Measurements from ENCODE around the gene KRT74. TPM values are rescaled to one million over a fixed set of nuclear protein-coding genes. Genes with fewer than 3 reads are reported as not detected.

Gene KRT74
- total RNA-seq, result not detected

DNA sequence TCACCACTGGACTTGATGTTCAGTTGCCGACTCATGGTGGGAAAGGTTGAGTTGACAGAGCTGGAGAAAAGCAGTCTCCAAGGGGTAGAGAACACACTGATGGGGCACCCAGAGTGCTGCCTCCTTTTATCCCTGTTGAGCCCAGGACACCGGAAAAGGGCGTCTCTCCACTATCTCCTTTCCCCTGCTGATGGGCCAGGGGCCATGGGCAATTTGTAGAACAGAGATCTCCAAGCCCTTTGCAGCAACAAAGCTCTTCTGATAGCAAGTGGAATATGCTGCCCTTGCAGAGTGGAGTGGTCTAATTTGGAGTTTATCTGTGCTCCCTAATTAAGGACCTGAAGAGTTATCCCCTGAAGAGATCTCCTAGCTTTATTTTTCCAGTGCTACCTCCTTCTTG is at the start of gene KRT74:
Gene KRT74 (minus strand): TSS at position 101 of the 400 bp plus-strand sequence. CDS start 66 bp downstream, at position 35.
- no peak for DNase-seq
- Mint-ChIP-seq H3K4me3 (no peak within 1 kb of the TSS), H3K9me3 (no peaks in the 10 kb centered on the region), H3K27ac (no peak within 1 kb of the TSS), H3K36me3 (ENCODE audit: low read depth) (no peaks in the 10 kb centered on the region), H3K27me3 (peaks cover 11% of the 10 kb centered on the region), H3K4me1 (no peaks in the 10 kb centered on the region)
- ChIA-PET CTCF (interaction anchor here (1.0 kb wide), 1 partner anchor 306 kb away, joined by 3 read pairs; no protein-coding TSS in a partner anchor), POLR2A (interaction anchor here (1.4 kb wide), 1 partner anchor 28 kb away, joined by 4 read pairs; no protein-coding TSS in a partner anchor)

DNA sequence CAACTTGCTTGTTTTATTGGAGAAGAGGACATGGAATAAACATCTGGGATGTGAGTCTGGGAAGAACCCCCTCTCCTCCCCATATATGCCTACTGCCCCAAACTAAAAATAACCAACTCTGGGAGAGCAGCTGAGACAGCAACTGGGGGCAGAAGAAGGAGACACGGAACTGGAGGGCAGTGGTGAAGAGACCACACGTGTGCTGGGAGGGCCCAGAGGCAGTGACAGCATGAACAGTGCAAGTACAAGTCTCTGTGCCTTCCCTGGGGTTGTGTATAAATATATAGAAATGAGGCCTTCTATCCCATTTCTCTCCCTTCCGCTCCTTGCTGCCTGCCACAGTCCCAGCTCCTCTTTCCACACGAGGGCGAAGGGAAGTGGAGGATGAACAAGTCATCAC is 48.7 kb upstream of the KRT74 start:
- Mint-ChIP-seq H3K4me1 (no peaks in the 10 kb centered on the region), H3K36me3 (ENCODE audit: low read depth) (no peaks in the 10 kb centered on the region), H3K4me3 (no peak overlapping the region), H3K27ac (no peak overlapping the region), H3K9me3 (no peaks in the 10 kb centered on the region), H3K27me3 (peaks cover 36% of the 10 kb centered on the region)
- POLR2A ChIA-PET, result no interaction called here
- DNase-seq, result no peak
- CTCF ChIA-PET, result no interaction called here

- no peaks in the 10 kb centered on the region for H3K9me3 Mint-ChIP-seq
- no peaks in the 10 kb centered on the region for H3K36me3 Mint-ChIP-seq (ENCODE audit: low read depth)
- CTCF ChIA-PET, result interaction anchor here (1.4 kb wide), 1 partner anchor 252 kb away, joined by 3 read pairs; no protein-coding TSS in a partner anchor
- H3K27me3 Mint-ChIP-seq, result peaks cover 17% of the 10 kb centered on the region
- no peak overlapping the region for H3K4me3 Mint-ChIP-seq
- no peak for DNase-seq
- POLR2A ChIA-PET, result no interaction called here
- H3K27ac Mint-ChIP-seq, result no peak overlapping the region
- H3K4me1 Mint-ChIP-seq, result peaks cover 10% of the 10 kb centered on the region
These were observed 45.2 kb upstream of the KRT74 start for GRCh38 chr12:52618866-52619265.

DNA sequence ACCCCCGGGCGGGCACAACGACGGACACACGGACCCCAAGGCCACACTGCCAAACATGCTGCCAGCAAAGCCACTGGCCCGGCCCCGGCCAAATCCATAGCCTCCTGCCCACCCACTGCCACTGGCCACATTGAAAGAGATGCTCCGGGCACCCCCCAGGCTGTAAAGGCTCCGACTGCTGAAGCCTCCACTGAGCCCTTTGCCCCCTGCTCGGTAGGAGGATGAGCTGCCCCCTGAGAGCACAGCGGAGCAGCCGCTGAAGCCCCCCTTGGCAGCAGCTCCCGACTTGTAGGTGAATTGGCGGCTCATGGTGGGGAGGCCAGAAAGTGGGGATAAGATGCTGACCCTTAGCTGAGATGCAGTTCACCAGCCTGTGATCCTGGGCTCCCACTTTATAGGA is 44.6 kb upstream of the KRT74 start, which contains the start of gene KRT73:
Gene KRT73 (minus strand): TSS at position 344 of the 400 bp plus-strand sequence. CDS start 35 bp downstream, at position 309.
- Mint-ChIP-seq H3K4me3 (no peak within 1 kb of the TSS), H3K27me3 (peaks cover 15% of the 10 kb centered on the region), H3K36me3 (ENCODE audit: low read depth) (no peaks in the 10 kb centered on the region), H3K27ac (no peak within 1 kb of the TSS), H3K9me3 (no peaks in the 10 kb centered on the region), H3K4me1 (peaks cover 10% of the 10 kb centered on the region)
- CTCF ChIA-PET, result interaction anchor here (1.4 kb wide), 1 partner anchor 252 kb away, joined by 3 read pairs; no protein-coding TSS in a partner anchor
- peak; percentile 12 for DNase-seq
- POLR2A ChIA-PET, result no interaction called here

- Mint-ChIP-seq H3K4me3 (no peak overlapping the region), H3K27me3 (peaks cover 8% of the 10 kb centered on the region), H3K4me1 (peaks cover 10% of the 10 kb centered on the region), H3K36me3 (ENCODE audit: low read depth) (no peaks in the 10 kb centered on the region), H3K27ac (no peak overlapping the region), H3K9me3 (no peaks in the 10 kb centered on the region)
- ChIA-PET CTCF (no interaction called here), POLR2A (no interaction called here)
- no peak for DNase-seq
These were observed 43.8 kb upstream of the KRT74 start for GRCh38 chr12:52617403-52617785.

GRCh38 chr12:52616680-52617402 is 43.2 kb upstream of the KRT74 start:
- Mint-ChIP-seq H3K4me3 (no peak overlapping the region), H3K9me3 (no peaks in the 10 kb centered on the region), H3K4me1 (peaks cover 10% of the 10 kb centered on the region), H3K36me3 (ENCODE audit: low read depth) (no peaks in the 10 kb centered on the region), H3K27ac (no peak overlapping the region), H3K27me3 (peaks cover 8% of the 10 kb centered on the region)
- CTCF ChIA-PET, result no interaction called here
- POLR2A ChIA-PET, result no interaction called here
- DNase-seq, result no peak

DNA sequence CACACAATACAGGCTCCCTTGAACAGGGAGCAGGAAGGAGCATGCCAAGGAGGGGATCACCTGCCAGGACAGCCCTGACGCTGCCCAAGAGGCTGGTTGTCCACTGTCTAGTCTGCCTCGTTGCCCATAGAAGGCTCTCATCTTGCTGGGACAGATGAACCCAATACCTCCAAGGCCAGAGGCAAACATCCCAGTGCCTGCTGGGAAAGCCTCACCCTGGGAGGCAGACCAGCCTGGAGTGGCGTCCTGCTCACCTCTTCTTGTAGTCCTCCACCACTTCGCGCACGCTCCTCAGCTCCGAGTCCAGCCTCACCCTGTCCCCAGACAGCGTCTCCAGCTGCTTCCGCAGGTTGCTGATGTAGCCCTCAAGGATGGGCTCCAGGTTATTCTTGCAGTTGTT is 42.3 kb upstream of the KRT74 start:
- Mint-ChIP-seq H3K27ac (no peak overlapping the region), H3K4me3 (no peak overlapping the region), H3K9me3 (no peaks in the 10 kb centered on the region), H3K4me1 (peaks cover 15% of the 10 kb centered on the region), H3K36me3 (ENCODE audit: low read depth) (no peaks in the 10 kb centered on the region), H3K27me3 (peaks cover 9% of the 10 kb centered on the region)
- ChIA-PET CTCF (no interaction called here), POLR2A (no interaction called here)
- DNase-seq, result peak; percentile 11

DNA sequence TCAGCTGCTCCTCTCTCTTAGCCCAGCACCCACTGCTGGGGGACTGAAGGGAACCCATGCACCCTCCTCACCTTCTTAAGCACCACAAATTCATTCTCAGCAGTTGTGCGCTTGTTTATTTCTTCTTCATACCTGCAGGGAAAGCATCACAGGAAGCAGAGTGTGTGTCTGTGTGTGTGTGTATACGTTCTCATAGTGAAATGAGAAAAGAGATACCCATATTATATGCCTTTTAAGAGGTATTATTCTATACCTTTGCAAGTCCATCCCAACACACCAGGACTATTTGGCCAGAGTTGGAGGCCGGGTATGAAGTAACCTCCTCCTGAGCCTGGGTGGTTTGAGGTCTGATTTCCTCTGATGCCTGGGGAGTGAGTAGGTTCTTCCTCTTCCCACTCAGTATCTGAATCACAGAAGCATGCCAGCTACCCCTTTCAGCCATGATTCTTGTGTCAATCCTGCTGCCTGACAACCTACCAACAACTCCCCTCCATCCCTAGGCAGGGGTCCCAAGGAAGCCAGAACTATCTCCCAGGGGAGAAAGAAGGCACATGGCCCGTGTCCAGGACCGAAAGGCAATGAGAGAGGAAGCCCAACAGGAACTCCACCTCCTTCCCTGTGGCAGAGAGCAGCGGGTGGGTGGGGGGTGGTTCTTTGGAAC is 41.7 kb upstream of the KRT74 start:
- H3K9me3 Mint-ChIP-seq, result no peaks in the 10 kb centered on the region
- H3K36me3 Mint-ChIP-seq (ENCODE audit: low read depth), result no peaks in the 10 kb centered on the region
- H3K4me1 Mint-ChIP-seq, result peaks cover 20% of the 10 kb centered on the region
- ChIA-PET POLR2A (interaction anchor here (1.3 kb wide), 1 partner anchor 64 kb away, joined by 4 read pairs; no protein-coding TSS in a partner anchor), CTCF (no interaction called here)
- H3K27ac Mint-ChIP-seq, result no peak overlapping the region
- peaks cover 5% of the 10 kb centered on the region for H3K27me3 Mint-ChIP-seq
- peak; percentile 11 for DNase-seq
- no peak overlapping the region for H3K4me3 Mint-ChIP-seq

DNA sequence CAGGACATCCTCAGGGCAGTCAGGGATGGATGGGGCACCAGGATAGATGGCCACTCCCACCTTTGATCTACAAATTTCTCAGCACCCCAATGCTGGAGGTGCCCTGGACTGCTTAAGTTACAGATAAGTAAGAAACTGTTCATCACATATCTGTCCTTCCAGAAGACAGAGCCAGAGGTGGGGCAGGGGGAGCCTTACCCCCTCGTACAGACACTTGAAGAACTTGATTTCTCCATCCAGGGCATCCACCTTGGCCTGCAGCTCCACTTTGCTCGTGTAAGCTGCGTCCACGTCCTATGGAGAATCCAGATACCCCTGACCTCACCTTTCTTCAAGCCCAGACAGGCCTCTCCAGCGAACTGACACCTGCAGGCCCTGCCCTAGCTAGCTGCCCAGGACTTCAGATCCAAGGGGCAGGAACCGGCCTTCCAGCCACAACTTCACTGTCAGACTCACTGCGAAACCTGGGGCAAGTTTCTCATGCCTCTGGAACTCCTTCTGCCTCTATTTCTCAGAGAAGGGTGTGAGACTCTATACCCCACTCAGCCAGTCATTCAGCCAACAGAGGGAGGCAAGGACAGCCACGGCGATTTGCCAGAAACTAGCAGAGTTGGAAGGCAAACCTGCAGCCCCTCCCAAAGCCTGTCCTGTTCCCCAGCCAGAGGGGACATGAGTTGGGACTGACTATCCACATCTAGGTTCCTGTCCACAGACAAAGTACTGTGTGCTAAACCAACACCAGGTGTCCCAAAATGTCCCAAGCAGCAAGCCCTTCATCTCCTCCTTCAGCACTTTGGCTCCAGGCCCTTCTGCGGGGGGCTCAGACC is 41.0 kb upstream of the KRT74 start:
- H3K27ac Mint-ChIP-seq, result no peak overlapping the region
- no peak overlapping the region for H3K4me3 Mint-ChIP-seq
- no peaks in the 10 kb centered on the region for H3K36me3 Mint-ChIP-seq (ENCODE audit: low read depth)
- peak; percentile 13 for DNase-seq
- ChIA-PET POLR2A (interaction anchor here (1.3 kb wide), 1 partner anchor 65 kb away, joined by 4 read pairs; no protein-coding TSS in a partner anchor), CTCF (no interaction called here)
- peaks cover 5% of the 10 kb centered on the region for H3K27me3 Mint-ChIP-seq
- no peaks in the 10 kb centered on the region for H3K9me3 Mint-ChIP-seq
- H3K4me1 Mint-ChIP-seq, result peaks cover 24% of the 10 kb centered on the region

DNA sequence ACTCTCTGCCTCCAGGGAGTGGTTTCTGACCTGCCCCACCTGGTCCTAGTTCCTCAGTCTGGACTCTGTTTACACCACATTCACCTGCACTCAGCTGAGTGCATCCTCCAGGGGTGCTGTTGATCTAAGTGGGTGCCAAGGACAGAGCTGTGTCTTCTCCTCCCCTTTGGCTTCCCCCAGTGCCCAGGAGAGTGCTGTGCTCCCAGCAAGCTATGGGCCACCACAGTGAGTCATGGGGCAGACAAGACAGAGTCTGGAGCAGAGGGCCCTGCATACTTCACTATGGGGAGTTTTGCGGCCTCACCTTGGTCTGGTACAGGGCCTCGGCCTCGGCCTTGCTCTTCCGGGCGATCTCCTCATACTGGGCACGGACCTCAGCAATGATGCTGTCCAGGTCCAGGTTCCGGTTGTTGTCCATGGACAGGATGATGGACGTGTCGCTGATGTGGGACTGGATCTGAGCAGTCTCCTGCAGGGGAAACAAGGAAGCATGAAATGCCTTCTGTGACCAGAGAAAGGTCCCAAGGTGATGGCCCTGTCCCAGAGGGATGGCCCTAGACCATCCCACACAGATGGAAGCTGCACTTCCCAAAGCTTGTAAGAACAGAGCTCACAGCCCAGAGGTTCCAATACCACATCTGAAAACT is 39.9 kb upstream of the KRT74 start:
- H3K27ac Mint-ChIP-seq, result no peak overlapping the region

GRCh38 chr12:52612431-52613383 is 39.1 kb upstream of the KRT74 start:
- Mint-ChIP-seq H3K4me1 (peaks cover 24% of the 10 kb centered on the region), H3K9me3 (no peaks in the 10 kb centered on the region), H3K36me3 (ENCODE audit: low read depth) (no peaks in the 10 kb centered on the region), H3K4me3 (no peak overlapping the region), H3K27ac (no peak overlapping the region), H3K27me3 (peaks cover 14% of the 10 kb centered on the region)
- CTCF ChIA-PET, result no interaction called here
- DNase-seq, result peak; percentile 6
- POLR2A ChIA-PET, result interaction anchor here (0.7 kb wide), 1 partner anchor 485 kb away, joined by 3 read pairs; the partner anchor contains the start of gene IGFBP6

More for the DNA sequence above, 39.9 kb upstream of the KRT74 start:
- ChIA-PET POLR2A (no interaction called here), CTCF (no interaction called here)
- Mint-ChIP-seq H3K4me3 (no peak overlapping the region), H3K9me3 (no peaks in the 10 kb centered on the region), H3K4me1 (peaks cover 24% of the 10 kb centered on the region), H3K36me3 (ENCODE audit: low read depth) (no peaks in the 10 kb centered on the region), H3K27me3 (peaks cover 12% of the 10 kb centered on the region)
- peak; percentile 9 for DNase-seq

DNA sequence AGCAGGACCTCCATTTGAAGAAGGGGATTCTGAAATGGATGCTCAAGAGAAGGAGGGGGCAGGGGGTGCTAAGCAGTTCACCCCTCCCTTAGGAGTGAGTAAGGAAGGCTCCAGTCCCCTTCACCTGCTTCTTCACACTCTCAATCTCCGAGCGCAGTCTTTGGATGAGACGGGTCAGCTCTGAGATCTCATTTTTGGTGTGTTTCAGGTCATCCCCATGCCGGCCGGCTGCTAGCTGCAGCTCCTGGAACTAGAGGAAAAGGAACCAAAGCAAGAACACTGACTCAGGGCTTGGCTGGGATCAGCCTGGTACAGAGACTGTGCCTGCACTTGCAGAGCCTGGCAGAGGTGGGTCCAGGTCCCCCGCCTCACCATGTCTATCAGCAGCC is 37.4 kb upstream of the KRT74 start:
- Mint-ChIP-seq H3K27ac (no peak overlapping the region), H3K4me3 (no peak overlapping the region), H3K9me3 (no peaks in the 10 kb centered on the region), H3K27me3 (peaks cover 18% of the 10 kb centered on the region), H3K36me3 (ENCODE audit: low read depth) (no peaks in the 10 kb centered on the region), H3K4me1 (peaks cover 22% of the 10 kb centered on the region)
- POLR2A ChIA-PET, result no interaction called here
- CTCF ChIA-PET, result interaction anchor here (1.0 kb wide), 1 partner anchor 25 kb away, joined by 3 read pairs; no protein-coding TSS in a partner anchor
- peak; percentile 13 for DNase-seq
